Sigmoid colon (tissue), 7 donors: Measurements from ENCODE around the gene ANKH. TPM values are rescaled to one million over a fixed set of nuclear protein-coding genes. Genes with fewer than 3 reads are reported as not detected.
"Not testable (repeated sequence)": the region's sequence is repeated elsewhere in the genome, so short reads cannot be mapped to it uniquely, and the experiment has no call there.

Experiments used
- DNase-seq: peaks from one replicate; pipeline ENCODE4 v3.0.0-alpha.2; 2019
- H3K27ac ChIP-seq, 4 donors: fragments of 200-600 bp; sonication (generic); one replicate each; pipeline ENCODE4 v1.5.1; 2016 to 2019; ENCODE audit warnings: mild to moderate bottlenecking in 1 of 4
- H3K27me3 ChIP-seq, 3 donors: fragments of 200-600 bp; sonication (generic); one replicate each; pipeline ENCODE4 v1.5.1; 2019; ENCODE audit warnings: mild to moderate bottlenecking in 1 of 3
- H3K36me3 ChIP-seq, 4 donors: fragments of 200-600 bp; sonication (generic); one replicate each; pipeline ENCODE4 v1.5.1; 2016 to 2019
- H3K4me1 ChIP-seq, 4 donors: fragments of 200-600 bp; sonication (generic); one replicate each; pipeline ENCODE4 v1.5.1; 2017 to 2019
- H3K4me3 ChIP-seq, 4 donors: fragments of 200-600 bp; sonication (generic); one replicate each; pipeline ENCODE4 v1.5.1; 2017 to 2019; ENCODE audit warnings: mild to moderate bottlenecking in 2 of 4, moderate library complexity in 1 of 4
- H3K9me3 ChIP-seq, 4 donors: fragments of 200-600 bp in 3 of 4; sonication (generic) in 3 of 4; one replicate each; pipeline versions ENCODE4 v1.5.1 to v1.6.1; 2013 to 2019
- EP300 ChIP-seq, 4 donors: sonication (generic); formaldehyde crosslinking; IDR thresholded peaks; one replicate each; pipeline ENCODE4 v1.6.1; 2017; ENCODE audit warnings: antibody characterized with exemption in 4 of 4
- POLR2A ChIP-seq, 2 donors: fragments of 450-650 bp; IDR thresholded peaks; one replicate each; pipeline ENCODE4 v1.6.1; 2016; ENCODE audit warnings: antibody characterized with exemption in 2 of 2, mild to moderate bottlenecking in 2 of 2, moderate library complexity in 2 of 2
- POLR2AphosphoS5 ChIP-seq, 4 donors: sonication (generic); formaldehyde crosslinking; IDR thresholded peaks; one replicate each; pipeline ENCODE4 v1.6.1; 2017; ENCODE audit warnings: antibody characterized with exemption in 4 of 4
- WGBS, 2 donors: extraction: QIAGEN DNeasy Blood & Tissue Kit; methylation state at CpG; one replicate each; pipeline ENCODE4 v1.1.7; 2013; 5-methylcytosine and 5-hydroxymethylcytosine counted together
- intact Hi-C: fragments of 100-400 bp; cut with DNase I; formaldehyde crosslinking; loops from one replicate; pipeline ENCODE4 v1.15.1; 2023
- polyA plus RNA-seq, 3 donors: library from polyadenylated mRNA; stranded (reverse); fragments of 200-250 nt; gene quantifications; one replicate each; pipeline ENCODE4 v1.2.3, GENCODE V29; 2013
- total RNA-seq, 4 donors: library from RNA; depleted of rRNA; stranded (reverse); fragments of >200 nt; gene quantifications; one replicate each; pipeline ENCODE4 v1.1.0, GENCODE V29; 2016
- TF ChIP-seq, protein P1 (sequence below), 4 experiments: fragments of 450-650 bp in 3 of 4; fragments of 200-600 bp in 1 of 4; IDR thresholded peaks; one replicate each; pipeline ENCODE4 v1.5.1; 2016 to 2019; ENCODE audit warnings: antibody characterized with exemption in 4 of 4, mild to moderate bottlenecking in 3 of 4, moderate library complexity in 2 of 4
- donor health status: healthy with polysubstance abuse.
- donor health status: Bipolar disorder and iron deficiency.
- donor health status: healthy.

ANKH gene
- total and polyA plus RNA-seq, 7 donors, result 16.4 to 49.9 (median 24.7) TPM

- Histone ChIP-seq H3K4me1 (no peaks in the 10 kb centered on the region), H3K36me3 (no peaks in the 10 kb centered on the region), H3K4me3 (no peak overlapping the region), H3K27me3 (no peaks in the 10 kb centered on the region), H3K27ac (no peak overlapping the region), H3K9me3 (no peaks in the 10 kb centered on the region)
- TF ChIP-seq POLR2A (IDR thresholded peaks at IDR 0.05), result no peak
- TF ChIP-seq, protein P1, sequence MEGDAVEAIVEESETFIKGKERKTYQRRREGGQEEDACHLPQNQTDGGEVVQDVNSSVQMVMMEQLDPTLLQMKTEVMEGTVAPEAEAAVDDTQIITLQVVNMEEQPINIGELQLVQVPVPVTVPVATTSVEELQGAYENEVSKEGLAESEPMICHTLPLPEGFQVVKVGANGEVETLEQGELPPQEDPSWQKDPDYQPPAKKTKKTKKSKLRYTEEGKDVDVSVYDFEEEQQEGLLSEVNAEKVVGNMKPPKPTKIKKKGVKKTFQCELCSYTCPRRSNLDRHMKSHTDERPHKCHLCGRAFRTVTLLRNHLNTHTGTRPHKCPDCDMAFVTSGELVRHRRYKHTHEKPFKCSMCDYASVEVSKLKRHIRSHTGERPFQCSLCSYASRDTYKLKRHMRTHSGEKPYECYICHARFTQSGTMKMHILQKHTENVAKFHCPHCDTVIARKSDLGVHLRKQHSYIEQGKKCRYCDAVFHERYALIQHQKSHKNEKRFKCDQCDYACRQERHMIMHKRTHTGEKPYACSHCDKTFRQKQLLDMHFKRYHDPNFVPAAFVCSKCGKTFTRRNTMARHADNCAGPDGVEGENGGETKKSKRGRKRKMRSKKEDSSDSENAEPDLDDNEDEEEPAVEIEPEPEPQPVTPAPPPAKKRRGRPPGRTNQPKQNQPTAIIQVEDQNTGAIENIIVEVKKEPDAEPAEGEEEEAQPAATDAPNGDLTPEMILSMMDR (IDR thresholded peaks at IDR 0.05), result no peak
- 72 to 88% methylated on average over 2 of the region's 2 CpGs for WGBS, 2 donors
- intact Hi-C loops, result no loop called here
- DNase-seq, result no peak
Observed at GRCh38 chr5:14879393-14879792, 7.8 kb upstream of the ANKH start.

DNA sequence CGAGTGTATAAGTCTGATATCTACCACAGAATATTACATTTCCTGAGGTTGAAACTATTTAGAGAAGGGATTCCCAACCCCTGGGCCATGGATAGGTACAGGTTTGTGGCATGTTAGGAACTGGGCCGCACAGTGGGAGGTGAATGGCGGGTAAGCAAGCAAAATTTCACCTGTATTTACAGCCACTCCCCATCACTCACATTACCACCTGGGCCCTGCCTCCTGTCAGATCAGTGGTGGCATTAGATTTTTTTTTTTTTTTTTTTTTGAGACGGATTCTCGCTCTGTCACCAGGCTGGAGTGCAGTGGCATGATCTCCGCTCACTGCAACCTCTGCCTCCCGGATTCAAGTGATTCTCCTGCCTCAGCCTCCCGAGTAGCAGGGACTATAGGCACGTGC lies 6.6 kb upstream of the ANKH start:
- H3K27me3 ChIP-seq, H3K4me3 ChIP-seq, H3K27ac ChIP-seq, H3K9me3 ChIP-seq, H3K4me1 ChIP-seq, H3K36me3 ChIP-seq, DNase-seq, intact Hi-C loops: not testable (repeated sequence)
- 94 to 97% methylated on average over 9 of the region's 9 CpGs for WGBS, 2 donors

- intact Hi-C loops, result no loop called here
- Histone ChIP-seq H3K4me1 (peaks cover 0 to 12% (median 0%) of the 10 kb centered on the region in 4 donors), H3K27ac (no peak overlapping the region), H3K9me3 (no peaks in the 10 kb centered on the region), H3K36me3 (no peaks in the 10 kb centered on the region), H3K4me3 (no peak overlapping the region), H3K27me3 (no peaks in the 10 kb centered on the region)
- no peak for DNase-seq
- TF ChIP-seq, protein P1 (IDR thresholded peaks at IDR 0.05), result no peak
- TF ChIP-seq POLR2AphosphoS5 (IDR thresholded peaks at IDR 0.05) (no peak), POLR2A (IDR thresholded peaks at IDR 0.05) (no peak), EP300 (IDR thresholded peaks at IDR 0.05) (no peak)
- WGBS, 2 donors, result 60 to 61% methylated on average over 5 of the region's 5 CpGs
Observed at GRCh38 chr5:14876095-14876494, 4.5 kb upstream of the ANKH start.

- no peak for TF ChIP-seq POLR2AphosphoS5 (IDR thresholded peaks at IDR 0.05)
- TF ChIP-seq POLR2A (IDR thresholded peaks at IDR 0.05), result no peak
- TF ChIP-seq, protein P1 (IDR thresholded peaks at IDR 0.05), result no peak
- no peak for TF ChIP-seq EP300 (IDR thresholded peaks at IDR 0.05)
- no peak for DNase-seq
- intact Hi-C loops, result loop anchor here (2.0 to 5.0 kb wide), 3 partner anchors 131 to 1594 kb away; partner anchors contain the start of gene ZNF622
- Histone ChIP-seq H3K36me3 (no peaks in the 10 kb centered on the region), H3K9me3 (no peaks in the 10 kb centered on the region), H3K27me3 (no peaks in the 10 kb centered on the region), H3K27ac (no peak overlapping the region), H3K4me1 (peaks cover 0 to 35% (median 7%) of the 10 kb centered on the region in 4 donors), H3K4me3 (no peak overlapping the region)
- 93 to 96% methylated on average over 3 of the region's 3 CpGs for WGBS, 2 donors
Observed at GRCh38 chr5:14873790-14874189, 2.2 kb upstream of the ANKH start.

- peak overlapping the region in 2 of 4 donors; percentile 80 to 91 for H3K4me3 ChIP-seq
- no peak for TF ChIP-seq POLR2A (IDR thresholded peaks at IDR 0.05)
- TF ChIP-seq POLR2AphosphoS5 (IDR thresholded peaks at IDR 0.05), result no peak
- TF ChIP-seq EP300 (IDR thresholded peaks at IDR 0.05), result no peak
- TF ChIP-seq, protein P1 (IDR thresholded peaks at IDR 0.05), result no peak
- peak overlapping the region; percentile 94 to 95 (median 94) for H3K27ac ChIP-seq
- DNase-seq, result no peak
- WGBS, 2 donors, result 68 to 74% methylated on average over 9 of the region's 9 CpGs
- intact Hi-C loops, result loop anchor here (5.0 kb wide), 2 partner anchors 206 to 1594 kb away; partner anchors contain the start of gene ZNF622
- no peaks in the 10 kb centered on the region for H3K27me3 ChIP-seq
- no peaks in the 10 kb centered on the region for H3K9me3 ChIP-seq
- H3K4me1 ChIP-seq, result peaks cover 0 to 38% (median 7%) of the 10 kb centered on the region in 4 donors
- no peaks in the 10 kb centered on the region for H3K36me3 ChIP-seq
Observed at GRCh38 chr5:14873093-14873492, 1.5 kb upstream of the ANKH start.
